ENCODE results near the gene PCCB.

DNA sequence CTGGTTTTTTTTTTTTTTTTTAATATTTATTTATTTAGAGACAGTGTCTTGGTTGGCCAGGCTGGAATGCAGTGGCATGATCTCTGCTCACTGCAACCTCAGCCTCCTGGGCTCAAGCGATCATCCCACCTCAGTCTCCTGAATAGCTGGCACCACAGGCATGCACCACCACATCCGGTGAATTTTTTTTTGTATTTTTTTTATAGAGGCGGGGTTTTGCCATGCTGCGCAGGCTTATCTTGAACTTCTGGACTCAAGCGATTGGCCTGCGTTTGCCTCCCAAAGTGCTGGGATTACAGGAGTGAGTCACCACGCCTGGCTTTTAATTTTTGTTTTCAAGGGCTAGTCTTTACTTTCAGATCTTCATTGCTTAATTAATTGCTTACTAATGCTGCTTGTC, 13.1 kb downstream of the PCCB start:
- TF ChIP-seq, protein P1, sequence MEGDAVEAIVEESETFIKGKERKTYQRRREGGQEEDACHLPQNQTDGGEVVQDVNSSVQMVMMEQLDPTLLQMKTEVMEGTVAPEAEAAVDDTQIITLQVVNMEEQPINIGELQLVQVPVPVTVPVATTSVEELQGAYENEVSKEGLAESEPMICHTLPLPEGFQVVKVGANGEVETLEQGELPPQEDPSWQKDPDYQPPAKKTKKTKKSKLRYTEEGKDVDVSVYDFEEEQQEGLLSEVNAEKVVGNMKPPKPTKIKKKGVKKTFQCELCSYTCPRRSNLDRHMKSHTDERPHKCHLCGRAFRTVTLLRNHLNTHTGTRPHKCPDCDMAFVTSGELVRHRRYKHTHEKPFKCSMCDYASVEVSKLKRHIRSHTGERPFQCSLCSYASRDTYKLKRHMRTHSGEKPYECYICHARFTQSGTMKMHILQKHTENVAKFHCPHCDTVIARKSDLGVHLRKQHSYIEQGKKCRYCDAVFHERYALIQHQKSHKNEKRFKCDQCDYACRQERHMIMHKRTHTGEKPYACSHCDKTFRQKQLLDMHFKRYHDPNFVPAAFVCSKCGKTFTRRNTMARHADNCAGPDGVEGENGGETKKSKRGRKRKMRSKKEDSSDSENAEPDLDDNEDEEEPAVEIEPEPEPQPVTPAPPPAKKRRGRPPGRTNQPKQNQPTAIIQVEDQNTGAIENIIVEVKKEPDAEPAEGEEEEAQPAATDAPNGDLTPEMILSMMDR (IDR thresholded peaks at IDR 0.05) = no peak
- TF ChIP-seq POLR2A (IDR thresholded peaks at IDR 0.05) = no peak

All from thyroid gland (tissue), 4 donors.